ENCODE results near the gene NEGR1.

Gene NEGR1

GRCh38 chr1:72282271-72283021, at the start of gene NEGR1:
Gene NEGR1 (minus strand): TSS chr1:72282539.
- Histone ChIP-seq H3K4me3 (peak within 1 kb of the TSS; percentile 78), H3K27ac (peak within 1 kb of the TSS; percentile 64 to 93)
- DNase-seq (ENCODE audit: low spot score) = peak; percentile 93
- TF ChIP-seq, protein P1, sequence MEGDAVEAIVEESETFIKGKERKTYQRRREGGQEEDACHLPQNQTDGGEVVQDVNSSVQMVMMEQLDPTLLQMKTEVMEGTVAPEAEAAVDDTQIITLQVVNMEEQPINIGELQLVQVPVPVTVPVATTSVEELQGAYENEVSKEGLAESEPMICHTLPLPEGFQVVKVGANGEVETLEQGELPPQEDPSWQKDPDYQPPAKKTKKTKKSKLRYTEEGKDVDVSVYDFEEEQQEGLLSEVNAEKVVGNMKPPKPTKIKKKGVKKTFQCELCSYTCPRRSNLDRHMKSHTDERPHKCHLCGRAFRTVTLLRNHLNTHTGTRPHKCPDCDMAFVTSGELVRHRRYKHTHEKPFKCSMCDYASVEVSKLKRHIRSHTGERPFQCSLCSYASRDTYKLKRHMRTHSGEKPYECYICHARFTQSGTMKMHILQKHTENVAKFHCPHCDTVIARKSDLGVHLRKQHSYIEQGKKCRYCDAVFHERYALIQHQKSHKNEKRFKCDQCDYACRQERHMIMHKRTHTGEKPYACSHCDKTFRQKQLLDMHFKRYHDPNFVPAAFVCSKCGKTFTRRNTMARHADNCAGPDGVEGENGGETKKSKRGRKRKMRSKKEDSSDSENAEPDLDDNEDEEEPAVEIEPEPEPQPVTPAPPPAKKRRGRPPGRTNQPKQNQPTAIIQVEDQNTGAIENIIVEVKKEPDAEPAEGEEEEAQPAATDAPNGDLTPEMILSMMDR (IDR thresholded peaks at IDR 0.05) = no peak

GRCh38 chr1:72326494-72326893, 44.2 kb upstream of the NEGR1 start:
- no peak for DNase-seq (ENCODE audit: low spot score)
- Histone ChIP-seq H3K27ac (no peak overlapping the region), H3K4me3 (no peak overlapping the region)
- TF ChIP-seq, protein P1 (IDR thresholded peaks at IDR 0.05) = no peak

GRCh38 chr1:72324451-72324850, 42.1 kb upstream of the NEGR1 start:
- DNase-seq (ENCODE audit: low spot score) = no peak
- TF ChIP-seq, protein P1 (IDR thresholded peaks at IDR 0.05) = no peak
- Histone ChIP-seq H3K4me3 (no peak overlapping the region), H3K27ac (no peak overlapping the region)

DNA sequence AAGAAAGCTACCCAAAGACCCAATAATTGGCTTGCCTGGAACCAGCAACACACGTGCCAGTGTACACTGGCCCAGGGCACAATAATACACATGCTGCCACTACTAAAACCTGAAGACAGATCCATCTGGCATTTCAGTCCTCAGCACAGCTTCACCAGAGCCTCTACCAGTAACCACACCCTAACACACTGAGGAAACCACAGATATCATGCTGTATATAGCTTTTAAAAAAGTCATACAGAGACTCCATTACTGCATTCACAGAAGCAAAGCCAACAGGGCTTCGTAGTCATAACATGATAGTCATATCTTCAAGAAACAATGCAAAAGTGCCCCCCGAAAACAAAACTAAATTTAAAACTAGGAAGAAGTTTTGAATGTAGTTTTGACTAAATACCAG, 40.6 kb upstream of the NEGR1 start:
- TF ChIP-seq, protein P1 (IDR thresholded peaks at IDR 0.05) = no peak
- no peak for DNase-seq (ENCODE audit: low spot score)
- no peak overlapping the region for H3K4me3 ChIP-seq
- no peak overlapping the region for H3K27ac ChIP-seq

- TF ChIP-seq, protein P1 (IDR thresholded peaks at IDR 0.05) = no peak
- Histone ChIP-seq H3K27ac (no peak overlapping the region), H3K4me3 (no peak overlapping the region)
- no peak for DNase-seq (ENCODE audit: low spot score)
Observed at GRCh38 chr1:72296501-72296900, 14.2 kb upstream of the NEGR1 start.

DNA sequence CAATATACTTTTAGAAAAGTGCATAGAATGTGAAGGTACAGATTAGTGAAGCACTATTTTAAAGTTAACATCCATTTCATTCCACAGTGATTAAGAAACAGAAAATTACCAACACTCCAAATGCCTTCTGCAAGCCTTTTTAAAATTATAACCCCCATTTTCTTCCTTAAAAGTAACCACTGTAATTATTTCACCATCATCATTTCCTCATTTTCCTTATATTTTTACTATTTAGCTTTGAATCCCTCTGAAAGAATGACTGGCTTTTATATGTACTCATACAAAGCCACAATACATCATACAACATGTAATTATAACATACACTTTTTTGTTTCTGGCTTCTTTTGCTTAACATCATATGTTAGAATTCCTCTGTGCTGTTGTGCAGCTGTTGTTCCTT, 6.5 kb upstream of the NEGR1 start:
- TF ChIP-seq, protein P1 (IDR thresholded peaks at IDR 0.05) = no peak
- no peak overlapping the region for H3K4me3 ChIP-seq
- no peak overlapping the region for H3K27ac ChIP-seq
- no peak for DNase-seq (ENCODE audit: low spot score)

- no peak overlapping the region for H3K27ac ChIP-seq
- TF ChIP-seq, protein P1 (IDR thresholded peaks at IDR 0.05) = no peak
- no peak overlapping the region for H3K4me3 ChIP-seq
- DNase-seq (ENCODE audit: low spot score) = no peak
Observed at GRCh38 chr1:72286401-72286800, 4.1 kb upstream of the NEGR1 start.
